Mesothelial cell of epicardium (in vitro differentiated cells): ENCODE data around the gene LRRC7. TPM values are rescaled to one million over a fixed set of nuclear protein-coding genes. Genes with fewer than 3 reads are reported as not detected.
"Not testable (repeated sequence)": the region's sequence is repeated elsewhere in the genome, so short reads cannot be mapped to it uniquely, and the experiment has no call there.

Experiments used
- DNase-seq, 2 experiments: peaks; one replicate each; pipeline ENCODE4 v3.0.0; 2021; ENCODE audit warnings: low spot score in 2 of 2; ENCODE audit not compliant: unreplicated experiment in 2 of 2
- H3K27ac Mint-ChIP-seq: 2 replicates; pipeline ENCODE4 v1.8.0; 2021; ENCODE audit warnings: mixed read lengths
- H3K27me3 Mint-ChIP-seq: 2 replicates; pipeline ENCODE4 v1.8.0; 2021; ENCODE audit warnings: low read depth, mixed read lengths
- H3K36me3 Mint-ChIP-seq: 2 replicates; pipeline ENCODE4 v1.8.0; 2021; ENCODE audit warnings: mixed read lengths
- H3K4me1 Mint-ChIP-seq: 2 replicates; pipeline ENCODE4 v1.8.0; 2021; ENCODE audit warnings: mixed read lengths
- H3K4me3 Mint-ChIP-seq: 2 replicates; pipeline ENCODE4 v1.8.0; 2021; ENCODE audit warnings: mild to moderate bottlenecking, moderate library complexity, mixed read lengths
- H3K9me3 Mint-ChIP-seq: 2 replicates; pipeline ENCODE4 v1.8.0; 2021; ENCODE audit warnings: mixed read lengths
- CTCF ChIP-seq: fragments of 200-600 bp; sonication (generic); IDR thresholded peaks from one replicate; pipeline ENCODE4 v1.5.0; 2021; ENCODE audit warnings: antibody characterized with exemption; ENCODE audit not compliant: unreplicated experiment
- total RNA-seq: library from RNA; stranded (reverse); gene quantifications from 3 replicates; pipeline ENCODE4 v1.2.1, GENCODE V29; 2021

The LRRC7 gene
- total RNA-seq, 1 donor from 2014 or later = 0.09 TPM

- TF ChIP-seq CTCF = no peak
- Mint-ChIP-seq H3K4me3 (no peak overlapping the region), H3K27ac (no peak overlapping the region), H3K36me3 (no peaks in the 10 kb centered on the region), H3K4me1 (peaks cover 7% of the 10 kb centered on the region), H3K9me3 (no peaks in the 10 kb centered on the region), H3K27me3 (no peaks in the 10 kb centered on the region)
- no peak for DNase-seq
Observed at GRCh38 chr1:69707103-69707502, 139.4 kb downstream of the LRRC7 start.

GRCh38 chr1:69710484-69711189, 142.9 kb downstream of the LRRC7 start:
- Mint-ChIP-seq H3K4me3 (no peak overlapping the region), H3K36me3 (no peaks in the 10 kb centered on the region), H3K27me3 (no peaks in the 10 kb centered on the region), H3K27ac (peak overlapping the region; percentile 13), H3K4me1 (peaks cover 3% of the 10 kb centered on the region), H3K9me3 (no peaks in the 10 kb centered on the region)
- DNase-seq = no peak
- no peak for TF ChIP-seq CTCF

- Mint-ChIP-seq H3K36me3 (no peaks in the 10 kb centered on the region), H3K27me3 (no peaks in the 10 kb centered on the region), H3K9me3 (no peaks in the 10 kb centered on the region), H3K27ac (no peak overlapping the region), H3K4me3 (no peak overlapping the region), H3K4me1 (peaks cover 3% of the 10 kb centered on the region)
- TF ChIP-seq CTCF = no peak
- DNase-seq = no peak
Observed at GRCh38 chr1:69711190-69711930, 143.6 kb downstream of the LRRC7 start.

GRCh38 chr1:69717834-69718233, 150.1 kb downstream of the LRRC7 start:
- not testable (repeated sequence) for H3K27me3 Mint-ChIP-seq, H3K4me1 Mint-ChIP-seq, H3K4me3 Mint-ChIP-seq, H3K27ac Mint-ChIP-seq, DNase-seq, H3K9me3 Mint-ChIP-seq, H3K36me3 Mint-ChIP-seq

- TF ChIP-seq CTCF = no peak
- Mint-ChIP-seq H3K36me3 (peaks cover 2% of the 10 kb centered on the region), H3K4me1 (no peaks in the 10 kb centered on the region), H3K9me3 (peaks cover 18% of the 10 kb centered on the region), H3K27ac (no peak overlapping the region), H3K27me3 (peaks cover 3% of the 10 kb centered on the region), H3K4me3 (no peak overlapping the region)
- DNase-seq = no peak
Observed at GRCh38 chr1:69728206-69728605, 160.5 kb downstream of the LRRC7 start.

- no peak overlapping the region for H3K4me3 Mint-ChIP-seq
- H3K27ac Mint-ChIP-seq = no peak overlapping the region
- TF ChIP-seq CTCF = no peak
- peaks cover 29% of the 10 kb centered on the region for H3K9me3 Mint-ChIP-seq
- H3K36me3 Mint-ChIP-seq = peaks cover 9% of the 10 kb centered on the region
- DNase-seq = no peak
- H3K27me3 Mint-ChIP-seq = no peaks in the 10 kb centered on the region
- no peaks in the 10 kb centered on the region for H3K4me1 Mint-ChIP-seq
Observed at GRCh38 chr1:69733061-69733460, 165.3 kb downstream of the LRRC7 start.
